Measurements from ENCODE around the gene DLX3. TPM values are rescaled to one million over a fixed set of nuclear protein-coding genes. Genes with fewer than 3 reads are reported as not detected.

DLX3 gene
- total RNA-seq, 2 experiments from 2014 or later: not detected

- POLR2A ChIA-PET: interaction anchor here (1.3 to 1.6 kb wide), 2 partner anchors 78 to 80 kb away, joined by 4 read pairs; no protein-coding TSS in a partner anchor
- TF ChIP-seq, protein P1, sequence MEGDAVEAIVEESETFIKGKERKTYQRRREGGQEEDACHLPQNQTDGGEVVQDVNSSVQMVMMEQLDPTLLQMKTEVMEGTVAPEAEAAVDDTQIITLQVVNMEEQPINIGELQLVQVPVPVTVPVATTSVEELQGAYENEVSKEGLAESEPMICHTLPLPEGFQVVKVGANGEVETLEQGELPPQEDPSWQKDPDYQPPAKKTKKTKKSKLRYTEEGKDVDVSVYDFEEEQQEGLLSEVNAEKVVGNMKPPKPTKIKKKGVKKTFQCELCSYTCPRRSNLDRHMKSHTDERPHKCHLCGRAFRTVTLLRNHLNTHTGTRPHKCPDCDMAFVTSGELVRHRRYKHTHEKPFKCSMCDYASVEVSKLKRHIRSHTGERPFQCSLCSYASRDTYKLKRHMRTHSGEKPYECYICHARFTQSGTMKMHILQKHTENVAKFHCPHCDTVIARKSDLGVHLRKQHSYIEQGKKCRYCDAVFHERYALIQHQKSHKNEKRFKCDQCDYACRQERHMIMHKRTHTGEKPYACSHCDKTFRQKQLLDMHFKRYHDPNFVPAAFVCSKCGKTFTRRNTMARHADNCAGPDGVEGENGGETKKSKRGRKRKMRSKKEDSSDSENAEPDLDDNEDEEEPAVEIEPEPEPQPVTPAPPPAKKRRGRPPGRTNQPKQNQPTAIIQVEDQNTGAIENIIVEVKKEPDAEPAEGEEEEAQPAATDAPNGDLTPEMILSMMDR (conservative IDR thresholded peaks at IDR 0.05; ENCODE audit: low read length): no peak
- no peak for TF ChIP-seq EZH2phosphoT487 (IDR thresholded peaks at IDR 0.05; ENCODE audit: borderline replicate concordance, low read depth, low read length)
- no TSS peak for BruUV-seq (replicated peaks)
These were observed 19.6 kb upstream of the DLX3 start for GRCh38 chr17:50014471-50015088.

DNA sequence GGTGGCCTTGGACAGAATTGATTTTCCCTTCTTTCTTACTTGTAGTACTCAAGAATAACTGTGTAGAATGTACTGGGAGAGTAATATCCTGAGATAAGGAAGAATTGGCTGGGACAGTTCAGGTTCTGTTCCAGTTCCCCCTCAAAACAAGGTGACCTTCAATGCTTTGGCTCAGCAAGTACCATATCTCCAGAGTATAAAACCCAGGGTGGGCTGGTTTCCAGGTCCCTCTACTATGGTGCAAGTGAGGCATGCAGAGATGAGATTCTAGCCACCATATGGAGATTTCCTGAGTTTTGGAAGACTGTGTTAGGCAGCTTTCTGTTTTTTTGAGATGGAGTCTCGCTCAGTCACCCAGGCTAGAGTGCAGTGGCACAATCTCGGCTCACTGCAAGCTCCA lies 18.1 kb upstream of the DLX3 start:
- Histone ChIP-seq H3K4me2 (ENCODE audit: low read length) (no peak overlapping the region), H3K9me3 (ENCODE audit: low read length) (peaks cover 14% of the 10 kb centered on the region), H3K4me3 (ENCODE audit: low read depth, low read length, poor library complexity, severe bottlenecking) (no peak overlapping the region), H3K79me2 (ENCODE audit: insufficient read depth, low read depth, low read length) (no peaks in the 10 kb centered on the region), H2AFZ (ENCODE audit: low read length) (no peak overlapping the region), H3K4me1 (ENCODE audit: insufficient read depth, low read length, poor library complexity, severe bottlenecking) (peaks cover 2% of the 10 kb centered on the region), H3K36me3 (ENCODE audit: insufficient read depth, low read length) (no peaks in the 10 kb centered on the region), H3K27ac (ENCODE audit: low read depth, low read length, poor library complexity, severe bottlenecking) (no peak overlapping the region), H4K20me1 (ENCODE audit: insufficient read depth, low read length) (no peaks in the 10 kb centered on the region), H3K9me2 (ENCODE audit: insufficient read depth, low read length) (no peaks in the 10 kb centered on the region)
- CTCF ChIA-PET (ENCODE audit: unreplicated experiment): no interaction called here
- no TSS peak for BruUV-seq (replicated peaks)
- TF ChIP-seq, protein P1 (conservative IDR thresholded peaks at IDR 0.05; ENCODE audit: low read length): no peak
- TF ChIP-seq EZH2phosphoT487 (IDR thresholded peaks at IDR 0.05; ENCODE audit: borderline replicate concordance, low read depth, low read length): no peak
- POLR2A ChIA-PET: no interaction called here
- intact Hi-C loops (cut with micrococcal nuclease; ENCODE audit: unreplicated experiment): no loop called here
- DNase-seq (ENCODE audit: low spot score): no peak

More at GRCh38 chr17:50014471-50015088, 19.6 kb upstream of the DLX3 start:
- H4K20me1 ChIP-seq (ENCODE audit: insufficient read depth, low read length): no peaks in the 10 kb centered on the region
- no peaks in the 10 kb centered on the region for H3K36me3 ChIP-seq (ENCODE audit: insufficient read depth, low read length)
- no peaks in the 10 kb centered on the region for H3K79me2 ChIP-seq (ENCODE audit: insufficient read depth, low read depth, low read length)
- H3K9me3 ChIP-seq (ENCODE audit: low read length): peaks cover 14% of the 10 kb centered on the region
- no peaks in the 10 kb centered on the region for H3K9me2 ChIP-seq (ENCODE audit: insufficient read depth, low read length)
- no peak overlapping the region for H3K4me3 ChIP-seq (ENCODE audit: low read depth, low read length, poor library complexity, severe bottlenecking)
- DNase-seq (ENCODE audit: low spot score): no peak
- CTCF ChIA-PET (ENCODE audit: unreplicated experiment): no interaction called here
- intact Hi-C loops (cut with micrococcal nuclease; ENCODE audit: unreplicated experiment): no loop called here
- no peaks in the 10 kb centered on the region for H3K4me1 ChIP-seq (ENCODE audit: insufficient read depth, low read length, poor library complexity, severe bottlenecking)
- H2AFZ ChIP-seq (ENCODE audit: low read length): no peak overlapping the region
- H3K27ac ChIP-seq (ENCODE audit: low read depth, low read length, poor library complexity, severe bottlenecking): no peak overlapping the region
- H3K4me2 ChIP-seq (ENCODE audit: low read length): no peak overlapping the region

DNA sequence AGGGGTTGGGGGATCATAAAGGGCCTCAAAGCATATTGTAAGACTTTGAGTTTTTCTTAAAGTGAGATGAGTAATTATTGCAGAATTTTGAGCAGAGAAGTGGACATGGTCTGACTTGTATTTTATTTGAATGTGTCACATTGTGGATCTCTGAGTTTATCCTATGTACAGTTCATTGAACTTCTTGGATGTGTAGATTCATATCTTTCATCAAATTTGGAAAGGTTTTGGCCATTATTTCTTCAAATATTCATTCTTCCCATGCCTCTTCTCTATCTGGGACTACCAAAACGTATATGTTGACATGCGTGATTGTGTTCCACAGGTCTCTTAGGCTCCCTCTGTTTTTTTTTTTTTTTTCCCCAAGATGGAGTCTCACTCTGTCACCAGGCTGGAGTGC lies 14.3 kb upstream of the DLX3 start:
- H3K4me2 ChIP-seq (ENCODE audit: low read length): no peak overlapping the region
- no peak for TF ChIP-seq EZH2phosphoT487 (IDR thresholded peaks at IDR 0.05; ENCODE audit: borderline replicate concordance, low read depth, low read length)
- TF ChIP-seq, protein P1 (conservative IDR thresholded peaks at IDR 0.05; ENCODE audit: low read length): no peak
- no TSS peak for BruUV-seq (replicated peaks)

More for the DNA sequence above, 14.3 kb upstream of the DLX3 start:
- intact Hi-C loops (cut with micrococcal nuclease; ENCODE audit: unreplicated experiment): no loop called here
- peaks cover 18% of the 10 kb centered on the region for H3K4me1 ChIP-seq (ENCODE audit: insufficient read depth, low read length, poor library complexity, severe bottlenecking)
- peaks cover 14% of the 10 kb centered on the region for H3K9me3 ChIP-seq (ENCODE audit: low read length)
- H3K27ac ChIP-seq (ENCODE audit: low read depth, low read length, poor library complexity, severe bottlenecking): no peak overlapping the region
- CTCF ChIA-PET (ENCODE audit: unreplicated experiment): no interaction called here
- H3K4me3 ChIP-seq (ENCODE audit: low read depth, low read length, poor library complexity, severe bottlenecking): no peak overlapping the region
- H2AFZ ChIP-seq (ENCODE audit: low read length): no peak overlapping the region
- H3K36me3 ChIP-seq (ENCODE audit: insufficient read depth, low read length): no peaks in the 10 kb centered on the region
- no peaks in the 10 kb centered on the region for H3K9me2 ChIP-seq (ENCODE audit: insufficient read depth, low read length)
- no peak for DNase-seq (ENCODE audit: low spot score)
- H3K79me2 ChIP-seq (ENCODE audit: insufficient read depth, low read depth, low read length): no peaks in the 10 kb centered on the region
- POLR2A ChIA-PET: no interaction called here
- H4K20me1 ChIP-seq (ENCODE audit: insufficient read depth, low read length): no peaks in the 10 kb centered on the region
